Prostate gland (tissue), 2 donors: ENCODE data around the gene GNAZ.

Experiments used
- CTCF ChIP-seq, 4 experiments: fragments of 200-600 bp in 2 of 4; fragments of 450-650 bp in 2 of 4; sonication (generic) in 2 of 4; IDR thresholded peaks; 1 replicate in 3 of 4; 2 replicates in 1 of 4; pipeline ENCODE4 v1.5.1; 2016 to 2019; ENCODE audit warnings: antibody characterized with exemption in 4 of 4, mild to moderate bottlenecking in 2 of 4, moderate library complexity in 2 of 4
- POLR2A ChIP-seq: fragments of 450-650 bp; IDR thresholded peaks from one replicate; pipeline ENCODE4 v1.6.1; 2016; ENCODE audit warnings: antibody characterized with exemption, mild to moderate bottlenecking
- POLR2AphosphoS5 ChIP-seq: sonication (generic); formaldehyde crosslinking; IDR thresholded peaks from one replicate; pipeline ENCODE4 v1.6.1; 2017; ENCODE audit warnings: antibody characterized with exemption

DNA sequence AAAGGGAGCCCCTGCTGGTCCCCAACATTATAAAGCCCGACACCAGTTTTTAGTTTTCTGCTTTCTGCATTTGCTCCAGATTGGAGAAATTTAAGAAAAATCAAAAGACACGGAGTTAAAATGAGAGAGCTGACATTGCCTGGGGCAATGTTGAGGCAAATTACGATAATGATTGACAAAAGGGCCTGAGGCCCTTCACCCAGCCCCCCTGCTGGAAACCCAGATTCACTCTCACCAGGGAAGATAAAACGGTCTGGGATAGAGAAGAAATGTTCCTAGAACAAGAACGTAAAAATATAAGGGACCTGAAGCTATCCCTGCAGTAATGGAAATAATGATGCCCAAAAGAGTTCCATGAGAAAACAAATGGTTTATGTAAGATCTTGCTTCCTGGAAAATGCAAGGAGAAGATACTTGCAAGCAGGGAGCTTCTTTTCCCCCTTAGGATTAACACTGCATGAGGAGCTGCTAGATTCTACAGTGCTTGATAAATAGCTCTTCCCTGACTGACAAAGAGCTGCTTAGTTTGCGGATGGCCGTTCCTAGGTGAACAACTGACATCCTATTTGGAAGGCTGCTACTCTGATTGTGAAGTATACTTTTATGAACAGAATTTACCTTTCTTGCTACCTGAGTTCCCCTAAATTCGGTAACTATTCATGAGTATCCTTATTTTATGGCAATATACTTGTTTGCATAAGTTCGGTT is 40.6 kb upstream of the GNAZ start:
- no peak for TF ChIP-seq CTCF (IDR thresholded peaks at IDR 0.05)
- TF ChIP-seq POLR2A: no peak
- no peak for TF ChIP-seq POLR2AphosphoS5
